Ramos (cell line): ENCODE data around the gene TEKT5.

Source experiments
- in situ Hi-C: fragments of 300-500 bp; cut with MboI; formaldehyde crosslinking; loops from one replicate; pipeline ENCODE4 v1.14.3; 2022; ENCODE audit warnings: low sequenced_read_pairs; ENCODE audit not compliant: unreplicated experiment

Gene TEKT5

GRCh38 chr16:10688726-10689125 lies 6.0 kb downstream of the TEKT5 start:
- in situ Hi-C loops, result no loop called here

DNA sequence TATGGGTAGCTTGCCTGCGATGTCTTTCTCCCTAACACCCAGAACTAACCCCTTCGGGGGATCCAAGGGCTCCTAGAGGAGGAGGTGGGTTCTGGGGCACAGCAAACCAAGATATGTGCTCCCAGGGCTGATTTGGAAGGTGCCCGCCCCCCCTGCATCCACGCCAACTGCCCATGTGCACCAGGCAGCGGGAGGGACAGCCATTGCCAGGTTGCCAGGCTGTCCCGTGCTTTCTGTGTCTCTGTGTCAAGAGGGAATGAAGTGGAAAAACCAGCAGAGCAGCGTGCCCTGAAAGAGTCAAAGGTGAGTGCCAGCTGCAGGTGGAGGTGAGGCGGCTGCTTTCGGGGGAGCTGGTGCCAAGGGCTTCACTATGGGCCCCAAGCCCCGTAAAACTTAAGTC lies 6.4 kb downstream of the TEKT5 start:
- in situ Hi-C loops, result no loop called here

GRCh38 chr16:10685709-10686108 lies 9.0 kb downstream of the TEKT5 start:
- in situ Hi-C loops, result no loop called here

DNA sequence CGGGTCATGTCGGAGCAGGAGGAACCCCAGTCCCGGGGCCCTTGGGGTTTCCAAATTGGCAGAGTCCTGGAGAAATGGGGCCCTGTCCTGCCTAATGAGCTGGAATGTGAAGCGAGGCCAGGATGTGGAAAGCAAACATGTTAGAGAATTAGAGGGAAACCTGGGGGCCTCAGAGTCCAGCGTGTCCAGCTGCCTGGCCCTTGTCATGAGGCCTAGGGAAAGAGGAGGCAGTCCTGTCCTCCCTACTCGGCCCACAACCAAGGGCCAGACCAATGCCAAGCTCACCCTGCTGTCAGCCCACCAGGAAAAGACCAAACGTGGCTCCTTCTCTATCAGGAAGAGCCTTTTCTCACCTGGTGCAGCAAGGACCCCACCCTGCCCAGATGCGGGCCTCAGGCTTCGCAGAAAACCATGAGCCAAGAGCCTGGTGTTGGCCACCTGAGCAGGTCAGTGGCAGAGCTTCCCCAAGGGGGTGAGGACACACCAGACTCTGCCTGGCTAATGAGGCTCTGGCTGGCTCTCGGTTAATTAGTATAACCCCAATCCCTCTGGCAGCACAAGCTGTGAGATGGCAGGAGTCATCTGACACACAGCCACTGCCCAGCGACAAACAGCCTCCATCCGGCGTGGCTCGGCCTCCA lies 10.1 kb downstream of the TEKT5 start:
- in situ Hi-C loops, result no loop called here

- in situ Hi-C loops, result no loop called here
Observed at GRCh38 chr16:10683170-10683569, 11.6 kb downstream of the TEKT5 start.

- in situ Hi-C loops, result no loop called here
Observed at GRCh38 chr16:10682604-10683003, 12.1 kb downstream of the TEKT5 start.

DNA sequence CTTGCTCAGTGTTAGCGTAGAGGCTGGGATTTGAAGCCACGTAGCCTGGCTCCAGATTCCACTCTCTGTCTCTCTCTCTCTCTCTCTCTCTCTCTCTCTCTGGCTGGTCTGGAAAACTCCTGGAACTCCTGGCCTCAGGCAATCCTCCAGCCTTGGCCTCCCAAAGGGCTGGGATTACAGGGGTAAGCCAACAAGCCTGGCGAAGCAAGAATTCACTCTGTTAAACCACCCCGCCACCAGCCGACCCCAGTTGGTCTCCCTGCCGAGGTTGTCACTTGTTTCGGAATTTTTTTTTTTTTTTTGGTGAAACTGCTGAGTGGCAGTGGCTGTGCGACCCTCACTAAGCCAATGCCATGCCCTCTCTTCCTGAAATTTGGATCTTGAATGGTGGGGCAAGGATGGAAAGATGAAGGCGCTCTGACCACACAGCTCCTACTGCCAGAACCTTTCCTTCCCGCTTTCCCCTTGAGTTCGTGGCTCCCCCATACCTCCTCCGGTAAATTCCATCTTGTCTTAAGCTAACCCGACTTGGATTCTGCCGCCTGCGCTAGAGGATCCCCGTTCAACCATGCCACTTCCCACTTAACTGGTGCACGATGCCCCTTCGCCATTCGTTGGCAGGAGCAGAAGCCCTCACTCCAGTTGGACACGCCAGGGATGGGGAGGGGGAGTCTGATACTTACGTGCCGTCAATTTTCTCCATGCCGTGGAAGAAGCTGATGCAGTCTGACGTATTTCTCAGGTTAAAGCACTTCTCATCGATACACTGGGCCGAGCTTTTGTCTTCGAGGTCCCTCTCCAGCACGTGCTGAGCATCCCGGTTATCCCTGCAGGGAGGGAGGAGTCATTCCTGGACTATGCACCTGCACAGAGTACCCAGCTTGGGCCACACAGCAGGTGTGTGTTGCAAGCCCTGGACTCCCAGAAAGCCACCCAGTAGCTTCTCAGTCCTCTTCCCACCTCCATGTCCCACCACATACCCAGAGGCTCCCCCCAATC lies 13.1 kb downstream of the TEKT5 start:
- in situ Hi-C loops, result no loop called here

DNA sequence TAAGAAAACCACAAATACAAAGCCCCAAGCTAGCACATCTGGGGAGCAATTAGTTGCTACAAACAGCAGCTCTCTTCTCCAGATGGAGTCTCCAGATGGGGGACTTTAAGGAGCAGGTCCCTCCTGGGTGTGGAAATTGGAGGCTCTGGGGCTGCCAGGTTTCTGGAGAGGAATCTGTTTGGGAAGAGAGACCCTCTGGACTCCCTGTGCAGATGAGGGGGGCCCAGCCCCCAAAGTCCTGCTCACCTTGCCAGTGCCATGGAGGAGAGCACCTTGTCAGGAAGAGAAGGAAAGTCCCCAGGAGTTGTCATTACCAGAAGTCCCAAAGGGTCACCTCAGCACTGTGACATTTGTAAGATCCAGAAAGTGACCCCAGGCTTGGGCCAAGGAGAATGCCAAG lies 14.8 kb downstream of the TEKT5 start:
- in situ Hi-C loops, result loop anchor here (10.0 kb wide), 1 partner anchor 255 kb away; no protein-coding TSS in a partner anchor

- in situ Hi-C loops, result loop anchor here (10.0 kb wide), 1 partner anchor 255 kb away; no protein-coding TSS in a partner anchor
Observed at GRCh38 chr16:10679441-10679840, 15.3 kb downstream of the TEKT5 start.

DNA sequence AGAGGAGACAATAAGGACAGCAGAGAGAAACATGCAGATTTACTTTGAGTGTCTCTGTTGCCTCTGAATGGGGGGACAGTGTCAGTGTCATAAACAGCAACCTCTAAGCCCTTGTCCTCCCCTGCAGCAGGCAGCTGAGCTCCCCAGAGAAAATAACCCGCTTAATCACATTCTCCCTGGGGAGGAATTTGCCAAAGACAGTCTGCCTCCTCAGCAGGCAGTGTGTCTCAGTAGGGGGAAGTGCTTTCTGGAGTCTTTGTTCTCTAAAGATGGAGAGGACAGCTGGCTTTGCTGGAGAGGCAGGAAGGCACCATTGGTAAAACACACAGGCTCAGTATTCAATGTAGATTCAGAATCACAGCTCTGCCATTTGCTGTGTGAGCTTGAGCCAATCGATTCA lies 16.1 kb downstream of the TEKT5 start:
- in situ Hi-C loops, result loop anchor here (10.0 kb wide), 1 partner anchor 256 kb away; no protein-coding TSS in a partner anchor

- in situ Hi-C loops, result loop anchor here (10.0 kb wide), 1 partner anchor 259 kb away; no protein-coding TSS in a partner anchor
Observed at GRCh38 chr16:10676284-10676683, 18.4 kb downstream of the TEKT5 start.

DNA sequence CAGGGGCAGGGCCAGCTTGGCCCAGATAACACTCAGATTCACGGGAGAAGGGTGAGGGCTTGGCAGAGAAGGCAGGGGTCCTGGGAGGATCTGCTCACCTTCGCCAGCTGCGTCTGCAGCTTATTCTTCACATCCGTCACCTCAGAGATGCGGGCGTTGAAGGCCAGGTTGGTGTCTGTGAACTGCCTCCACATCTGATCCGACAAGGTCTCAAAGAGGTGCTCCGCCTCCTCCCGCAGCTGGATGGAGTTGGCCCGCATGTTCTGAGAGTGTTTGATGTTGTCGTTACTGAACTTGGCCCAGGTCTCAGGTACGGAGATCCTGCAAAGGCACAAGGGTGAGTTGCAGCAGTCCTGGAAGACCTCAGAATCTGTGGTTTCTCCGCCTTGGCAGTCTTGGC lies 18.9 kb downstream of the TEKT5 start:
- in situ Hi-C loops, result loop anchor here (10.0 kb wide), 1 partner anchor 259 kb away; no protein-coding TSS in a partner anchor

DNA sequence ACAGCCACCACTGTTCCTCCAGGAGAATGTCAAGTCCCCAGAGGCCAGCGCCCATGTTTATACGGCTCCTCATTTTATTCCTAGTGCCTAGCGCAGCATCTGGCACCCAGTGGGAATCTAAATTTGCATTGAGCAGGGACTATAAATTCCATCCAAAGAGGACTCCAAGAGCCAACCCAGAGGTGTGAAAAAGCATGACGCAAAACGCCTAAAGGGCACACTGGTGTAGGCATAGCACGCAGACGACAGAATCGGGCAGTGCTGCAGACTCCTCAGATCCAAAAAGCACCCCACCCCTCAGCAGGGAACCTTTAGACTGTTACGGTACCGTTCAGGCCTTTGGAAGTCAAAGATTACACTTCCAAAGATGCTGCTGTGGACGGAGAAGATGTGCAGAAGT lies 19.5 kb downstream of the TEKT5 start:
- in situ Hi-C loops, result loop anchor here (10.0 kb wide), 1 partner anchor 260 kb away; no protein-coding TSS in a partner anchor

DNA sequence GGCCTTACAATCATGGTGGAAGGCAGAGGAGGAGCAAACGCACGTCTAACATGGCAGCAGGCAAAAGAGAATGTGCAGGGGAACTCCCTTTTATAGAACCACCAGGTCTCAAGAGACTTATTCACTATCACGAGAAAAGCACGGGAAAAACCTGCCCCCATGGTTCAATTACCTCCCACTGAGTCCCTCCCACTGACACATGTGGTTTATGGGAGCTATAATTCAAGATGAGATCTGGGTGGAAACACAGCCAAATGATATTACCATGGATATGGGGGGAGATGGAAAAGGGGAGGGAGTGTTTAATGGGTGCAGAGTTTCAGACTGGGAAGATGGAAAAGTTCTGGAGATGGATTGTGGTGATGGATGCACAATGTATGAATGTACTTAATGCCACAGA lies 23.0 kb downstream of the TEKT5 start:
- in situ Hi-C loops, result loop anchor here (10.0 kb wide), 1 partner anchor 263 kb away; no protein-coding TSS in a partner anchor

DNA sequence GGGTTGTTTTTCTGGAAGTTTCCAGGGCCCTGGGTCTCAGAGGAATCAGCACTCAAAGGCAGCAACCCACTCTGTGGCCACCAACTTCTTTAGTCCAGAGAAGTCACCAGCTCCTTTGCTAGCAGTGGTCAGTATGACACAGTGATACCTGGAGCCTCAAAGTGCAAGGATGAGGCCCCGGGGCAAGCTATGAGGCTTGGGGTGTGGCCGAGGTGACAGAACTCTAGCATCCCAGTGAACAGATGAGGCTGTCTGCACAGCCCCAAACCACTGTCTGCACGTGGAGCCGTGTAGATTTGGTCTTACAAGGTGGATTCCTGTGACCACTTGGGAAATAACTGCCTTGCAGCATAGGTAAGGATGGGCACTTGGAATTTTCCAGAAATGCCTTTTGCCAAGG lies 24.9 kb downstream of the TEKT5 start:
- in situ Hi-C loops, result loop anchor here (10.0 kb wide), 2 partner anchors 245 to 265 kb away; no protein-coding TSS in a partner anchor

- in situ Hi-C loops, result loop anchor here (10.0 kb wide), 1 partner anchor 246 kb away; no protein-coding TSS in a partner anchor
Observed at GRCh38 chr16:10668322-10669045, 26.2 kb downstream of the TEKT5 start.

DNA sequence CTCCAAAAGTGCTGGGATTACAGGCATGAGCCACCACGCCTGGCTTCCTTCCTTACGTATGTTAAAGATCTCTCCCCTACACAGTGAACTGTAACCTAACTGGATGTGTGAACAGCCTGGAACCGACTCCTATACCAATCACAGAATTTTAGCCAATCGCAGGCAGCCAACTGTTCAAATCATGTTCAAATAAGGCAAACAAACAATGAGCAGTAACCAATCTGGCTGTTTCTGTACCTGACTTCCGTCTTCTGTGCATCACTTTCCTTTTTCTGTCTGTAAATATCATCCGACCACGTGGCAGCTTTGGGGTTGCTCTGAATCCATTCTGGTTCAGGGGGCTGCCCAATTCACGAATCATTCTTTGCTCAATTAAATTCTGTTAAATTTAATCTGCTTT lies 27.5 kb downstream of the TEKT5 start:
- in situ Hi-C loops, result loop anchor here (10.0 kb wide), 1 partner anchor 248 kb away; no protein-coding TSS in a partner anchor

- in situ Hi-C loops, result loop anchor here (10.0 kb wide), 1 partner anchor 249 kb away; no protein-coding TSS in a partner anchor
Observed at GRCh38 chr16:10666291-10666690, 28.4 kb downstream of the TEKT5 start.

GRCh38 chr16:10665166-10665565 lies 29.6 kb downstream of the TEKT5 start:
- in situ Hi-C loops, result loop anchor here (10.0 kb wide), 1 partner anchor 250 kb away; no protein-coding TSS in a partner anchor

GRCh38 chr16:10664720-10665126 lies 30.0 kb downstream of the TEKT5 start:
- in situ Hi-C loops, result loop anchor here (10.0 kb wide), 1 partner anchor 250 kb away; no protein-coding TSS in a partner anchor
